SK-N-SH (cell line): ENCODE measurements around the gene TPO.

Experiments used
- CTCF ChIP-seq: fragments of 200-600 bp; sonication (generic); IDR thresholded peaks from 2 replicates; pipeline ENCODE4 v1.6.1; 2017; ENCODE audit warnings: antibody characterized with exemption, mild to moderate bottlenecking, moderate library complexity
- EZH2phosphoT487 ChIP-seq: fragments of 200-600 bp; sonication (generic); IDR thresholded peaks from 2 replicates; pipeline ENCODE4 v1.6.1; 2017; ENCODE audit warnings: low read depth, mixed run types, mild to moderate bottlenecking, antibody characterized with exemption, moderate library complexity, borderline replicate concordance
- MAX ChIP-seq: IDR thresholded peaks from 2 replicates; pipeline ENCODE4 v1.4.0; 2012; ENCODE audit warnings: low read depth
- POLR2AphosphoS5 ChIP-seq: IDR thresholded peaks from 2 replicates; pipeline ENCODE4 v1.6.1; 2012; ENCODE audit warnings: low read depth, low read length
- REST ChIP-seq: IDR thresholded peaks from 2 replicates; pipeline ENCODE4 v1.6.1; 2012; ENCODE audit warnings: mild to moderate bottlenecking, low read depth, low read length, moderate library complexity
- SIN3A ChIP-seq: IDR thresholded peaks from 2 replicates; pipeline ENCODE4 v1.6.1; 2012; ENCODE audit warnings: low read depth, mild to moderate bottlenecking, low read length, moderate library complexity, borderline replicate concordance
- TCF12 ChIP-seq: IDR thresholded peaks from 2 replicates; pipeline ENCODE4 v1.4.0; 2012
- ZBTB33 ChIP-seq: IDR thresholded peaks from 2 replicates; pipeline ENCODE4 v1.4.0; 2012; ENCODE audit warnings: low read depth, borderline replicate concordance

- TF ChIP-seq ZBTB33 (no peak), CTCF (no peak), REST (no peak), EZH2phosphoT487 (no peak), TCF12 (no peak), POLR2AphosphoS5 (no peak), MAX (no peak), SIN3A (no peak)
Observed at GRCh38 chr2:1515073-1515430, 101.8 kb downstream of the TPO start.
